Measurements from ENCODE around the gene UMOD. TPM values are rescaled to one million over a fixed set of nuclear protein-coding genes. Genes with fewer than 3 reads are reported as not detected.

The UMOD gene
- total RNA-seq = not detected in 2 replicates

GRCh38 chr16:20352615-20353014, at the start of gene UMOD:
UMOD (minus strand) TSS chr16:20352715; CDS start chr16:20350737, 1,978 bp downstream.

GRCh38 chr16:20327444-20328041, 25.0 kb downstream of the UMOD start, which contains the start of gene GP2:
GP2 (minus strand) TSS chr16:20327513; CDS start chr16:20326431, 1,082 bp downstream.

Other genes starting within 250 kb of the UMOD start
- not detected in 2 replicates for gene GP2, start 25.2 kb downstream of the UMOD start, total RNA-seq
- gene PDILT, start 52.0 kb upstream of the UMOD start, total RNA-seq = not detected in 2 replicates
- gene ACSM5, start 56.8 kb upstream of the UMOD start, total RNA-seq = 0.09 TPM in 1 of 2 replicates, not detected in the other
- gene ACSM2A, start 98.8 kb upstream of the UMOD start, total RNA-seq = not detected in 2 replicates
- not detected in 2 replicates for gene ACSM2B, start 223.7 kb upstream of the UMOD start, total RNA-seq